HG02798 (cell line): ENCODE results near the gene DIS3L2.
"Not testable (repeated sequence)": the region's sequence is repeated elsewhere in the genome, so short reads cannot be mapped to it uniquely, and the experiment has no call there.

Experiments
- ATAC-seq: cut with Tn5 transposase; IDR thresholded peaks from one replicate; pipeline ENCODE4 v1.9.1; 2021; ENCODE audit warnings: mild to moderate bottlenecking; ENCODE audit not compliant: unreplicated experiment, poor library complexity

The DIS3L2 gene

GRCh38 chr2:232338094-232338758 lies 376.7 kb downstream of the DIS3L2 start:
- not testable (repeated sequence) for ATAC-seq

GRCh38 chr2:232338759-232339106 lies 377.2 kb downstream of the DIS3L2 start:
- ATAC-seq, result no peak

GRCh38 chr2:232339121-232340081 lies 377.9 kb downstream of the DIS3L2 start:
- ATAC-seq, result no peak

- ATAC-seq, result no peak
These were observed 378.8 kb downstream of the DIS3L2 start for GRCh38 chr2:232340171-232340935.

GRCh38 chr2:232341061-232341738 lies 379.7 kb downstream of the DIS3L2 start:
- no peak for ATAC-seq

- ATAC-seq, result no peak
These were observed 380.2 kb downstream of the DIS3L2 start for GRCh38 chr2:232341739-232342126.

GRCh38 chr2:232342635-232343565 lies 381.4 kb downstream of the DIS3L2 start:
- no peak for ATAC-seq

- ATAC-seq, result no peak
These were observed 382.3 kb downstream of the DIS3L2 start for GRCh38 chr2:232343821-232344220.

- no peak for ATAC-seq
These were observed 383.7 kb downstream of the DIS3L2 start for GRCh38 chr2:232345251-232345650.

- ATAC-seq, result no peak
These were observed 385.9 kb downstream of the DIS3L2 start for GRCh38 chr2:232347369-232347768.

- ATAC-seq, result no peak
These were observed 387.4 kb downstream of the DIS3L2 start for GRCh38 chr2:232348936-232349335.

GRCh38 chr2:232349546-232349945 lies 388.0 kb downstream of the DIS3L2 start:
- ATAC-seq, result no peak

- no peak for ATAC-seq
These were observed 388.6 kb downstream of the DIS3L2 start for GRCh38 chr2:232349946-232350635.

GRCh38 chr2:232350804-232351685 lies 389.5 kb downstream of the DIS3L2 start:
- no peak for ATAC-seq

GRCh38 chr2:232351686-232352510 lies 390.4 kb downstream of the DIS3L2 start:
- ATAC-seq, result no peak

GRCh38 chr2:232352511-232353091 lies 391.1 kb downstream of the DIS3L2 start:
- no peak for ATAC-seq
